Breast epithelium (tissue), 3 donors: ENCODE data around the gene PCSK5.

Experiments
- CTCF ChIP-seq, 3 donors: fragments of 450-650 bp; IDR thresholded peaks; one replicate each; pipeline ENCODE4 v1.5.1; 2016 to 2017; ENCODE audit warnings: antibody characterized with exemption in 3 of 3, mild to moderate bottlenecking in 3 of 3, moderate library complexity in 3 of 3
- POLR2A ChIP-seq: fragments of 450-650 bp; IDR thresholded peaks from one replicate; pipeline ENCODE4 v1.6.1; 2016; ENCODE audit warnings: antibody characterized with exemption, mild to moderate bottlenecking, moderate library complexity
- POLR2AphosphoS5 ChIP-seq, 3 donors: sonication (generic); formaldehyde crosslinking; IDR thresholded peaks; one replicate each; pipeline ENCODE4 v1.6.1; 2017; ENCODE audit warnings: antibody characterized with exemption in 3 of 3

GRCh38 chr9:76218886-76219445 lies 328.5 kb downstream of the PCSK5 start:
- TF ChIP-seq CTCF (IDR thresholded peaks at IDR 0.05), result no peak
- no peak for TF ChIP-seq POLR2A
- no peak for TF ChIP-seq POLR2AphosphoS5 (IDR thresholded peaks at IDR 0.05)
